Gastrocnemius medialis (tissue), 4 donors: ENCODE results near the gene NCOR1. TPM values are rescaled to one million over a fixed set of nuclear protein-coding genes. Genes with fewer than 3 reads are reported as not detected.
"Not testable (repeated sequence)": the region's sequence is repeated elsewhere in the genome, so short reads cannot be mapped to it uniquely, and the experiment has no call there.

Experiments used
- ATAC-seq, 2 donors: fragments of 150-250 bp; one replicate each; pipeline ENCODE4 v1.9.1; 2016
- DNase-seq, 2 donors: peaks; one replicate each; pipeline ENCODE4 v3.0.0-alpha.2; 2019
- H3K27ac ChIP-seq, 4 donors: fragments of 200-600 bp; sonication (generic); 1 replicate in 1 of 4; 2 replicates in 3 of 4; pipeline ENCODE4 v1.5.1; 2016 to 2018; ENCODE audit warnings: mild to moderate bottlenecking in 2 of 4, moderate library complexity in 1 of 4
- H3K27me3 ChIP-seq, 3 donors: fragments of 200-600 bp; sonication (generic) in 2 of 3; 1 replicate in 1 of 3; 2 replicates in 2 of 3; pipeline versions ENCODE4 v1.5.1 to v1.6.0; 2016 to 2019; ENCODE audit warnings: mild to moderate bottlenecking in 1 of 3, moderate library complexity in 1 of 3
- H3K36me3 ChIP-seq, 2 donors: fragments of 200-600 bp; sonication (generic) in 1 of 2; one replicate each; pipeline ENCODE4 v1.5.1; 2017 to 2018
- H3K4me1 ChIP-seq, 2 donors: fragments of 200-600 bp; sonication (generic) in 1 of 2; one replicate each; pipeline ENCODE4 v1.5.1; 2016 to 2017; ENCODE audit warnings: mild to moderate bottlenecking in 2 of 2
- H3K4me3 ChIP-seq, 4 donors: fragments of 200-600 bp; sonication (generic) in 3 of 4; 1 replicate in 1 of 4; 2 replicates in 3 of 4; pipeline ENCODE4 v1.5.1; 2016 to 2019; ENCODE audit warnings: mild to moderate bottlenecking in 2 of 4
- H3K9me3 ChIP-seq, 3 donors: fragments of 200-600 bp; sonication (generic) in 2 of 3; 1 replicate in 1 of 3; 2 replicates in 2 of 3; pipeline ENCODE4 v1.5.1; 2016 to 2019
- CTCF ChIP-seq, 5 experiments: fragments of 450-650 bp in 3 of 5; fragments of 200-600 bp in 2 of 5; sonication (generic) in 2 of 5; IDR thresholded peaks in 4 of 5; conservative IDR thresholded peaks in 1 of 5; 1 replicate in 4 of 5; 2 replicates in 1 of 5; pipeline ENCODE4 v1.5.1; 2016 to 2019; ENCODE audit warnings: antibody characterized with exemption in 5 of 5, mild to moderate bottlenecking in 3 of 5, moderate library complexity in 3 of 5
- POLR2A ChIP-seq, 2 donors: fragments of 450-650 bp; IDR thresholded peaks; one replicate each; pipeline ENCODE4 v1.6.1; 2017; ENCODE audit warnings: antibody characterized with exemption in 2 of 2, mild to moderate bottlenecking in 2 of 2, moderate library complexity in 2 of 2
- in situ Hi-C, 4 donors: fragments of 200-750 bp; cut with MboI; loops; one replicate each; pipeline versions ENCODE4 v1.15.0 to v1.8.0; 2017; ENCODE audit warnings: low sequenced_read_pairs in 4 of 4
- intact Hi-C: fragments of 100-400 bp; cut with DNase I; formaldehyde crosslinking; loops from one replicate; pipeline ENCODE4 v1.15.1; 2023; ENCODE audit warnings: low total_unique reads
- total RNA-seq, 4 donors: library from RNA; depleted of rRNA; stranded (reverse); fragments of >200 nt; gene quantifications; one replicate each; pipeline versions ENCODE4 v1.1.0 to v1.2.3, GENCODE V29; 2016

Gene NCOR1
- total RNA-seq, 4 donors from 2014 or later: 122 to 152 (median 132) TPM

GRCh38 chr17:16121915-16122314 lies 93.4 kb downstream of the NCOR1 start:
- ATAC-seq (peak; percentile 68 to 77), DNase-seq (no peak)
- Histone ChIP-seq H3K27ac (peak overlapping the region; percentile 5 to 62 (median 36)), H3K9me3 (no peaks in the 10 kb centered on the region), H3K4me1 (peaks cover 0 to 13% of the 10 kb centered on the region in 2 donors), H3K36me3 (peaks cover 0 to 54% of the 10 kb centered on the region in 2 donors), H3K4me3 (no peak overlapping the region), H3K27me3 (no peaks in the 10 kb centered on the region)
- intact Hi-C loops (no loop called here), in situ Hi-C loops (loop anchor here in 1 of 4 donors (10.0 kb wide), 1 partner anchor 63 kb away; no protein-coding TSS in a partner anchor)
- TF ChIP-seq CTCF (IDR thresholded peaks at IDR 0.05 in 4 of 5, conservative IDR thresholded peaks at IDR 0.05 in 1 of 5) (no peak), POLR2A (IDR thresholded peaks at IDR 0.05) (no peak)

- no peaks in the 10 kb centered on the region for H3K9me3 ChIP-seq
- no peak overlapping the region for H3K4me3 ChIP-seq
- no peak overlapping the region for H3K27ac ChIP-seq
- ATAC-seq: no peak
- peaks cover 0 to 53% of the 10 kb centered on the region in 2 donors for H3K36me3 ChIP-seq
- peaks cover 0 to 13% of the 10 kb centered on the region in 2 donors for H3K4me1 ChIP-seq
- H3K27me3 ChIP-seq: no peaks in the 10 kb centered on the region
- intact Hi-C loops (no loop called here), in situ Hi-C loops (loop anchor here in 1 of 4 donors (10.0 kb wide), 1 partner anchor 64 kb away; no protein-coding TSS in a partner anchor)
- no peak for DNase-seq
- TF ChIP-seq POLR2A (IDR thresholded peaks at IDR 0.05): no peak
- TF ChIP-seq CTCF (IDR thresholded peaks at IDR 0.05 in 4 of 5, conservative IDR thresholded peaks at IDR 0.05 in 1 of 5): no peak
Measured at GRCh38 chr17:16120937-16121336, 94.4 kb downstream of the NCOR1 start.

GRCh38 chr17:16117149-16117548 lies 98.2 kb downstream of the NCOR1 start:
- peaks cover 0 to 56% of the 10 kb centered on the region in 2 donors for H3K36me3 ChIP-seq
- in situ Hi-C loops (no loop called here), intact Hi-C loops (no loop called here)
- peaks cover 0 to 5% of the 10 kb centered on the region in 2 donors for H3K4me1 ChIP-seq
- no peak for DNase-seq
- TF ChIP-seq CTCF (IDR thresholded peaks at IDR 0.05 in 4 of 5, conservative IDR thresholded peaks at IDR 0.05 in 1 of 5) (no peak), POLR2A (IDR thresholded peaks at IDR 0.05) (no peak)
- no peaks in the 10 kb centered on the region for H3K9me3 ChIP-seq
- no peak overlapping the region for H3K27ac ChIP-seq
- H3K27me3 ChIP-seq: no peaks in the 10 kb centered on the region
- no peak for ATAC-seq
- H3K4me3 ChIP-seq: no peak overlapping the region

GRCh38 chr17:16115077-16115698 lies 100.1 kb downstream of the NCOR1 start:
- H3K4me3 ChIP-seq, H3K9me3 ChIP-seq, H3K27me3 ChIP-seq, DNase-seq, intact Hi-C loops, ATAC-seq, H3K27ac ChIP-seq, in situ Hi-C loops, H3K4me1 ChIP-seq: not testable (repeated sequence)
- peaks cover 0 to 47% of the 10 kb centered on the region in 2 donors for H3K36me3 ChIP-seq

GRCh38 chr17:16108871-16109270 lies 106.5 kb downstream of the NCOR1 start:
- in situ Hi-C loops: no loop called here
- DNase-seq (no peak), ATAC-seq (no peak)
- TF ChIP-seq POLR2A (IDR thresholded peaks at IDR 0.05) (no peak), CTCF (IDR thresholded peaks at IDR 0.05 in 4 of 5, conservative IDR thresholded peaks at IDR 0.05 in 1 of 5) (no peak)
- intact Hi-C loops: no loop called here
- no peak overlapping the region for H3K27ac ChIP-seq
- peaks cover 0 to 8% of the 10 kb centered on the region in 2 donors for H3K36me3 ChIP-seq
- no peaks in the 10 kb centered on the region for H3K9me3 ChIP-seq
- peaks cover 0 to 9% of the 10 kb centered on the region in 2 donors for H3K4me1 ChIP-seq
- no peaks in the 10 kb centered on the region for H3K27me3 ChIP-seq
- H3K4me3 ChIP-seq: no peak overlapping the region
